Ureter (tissue), 1 donor: ENCODE data around the gene CCDC88C. TPM values are rescaled to one million over a fixed set of nuclear protein-coding genes. Genes with fewer than 3 reads are reported as not detected.

Source experiments
- DNase-seq: peaks from one replicate; pipeline ENCODE4 v3.0.0-alpha.2; 2020; ENCODE audit warnings: low spot score
- total RNA-seq: library from RNA; stranded (reverse); gene quantifications from one replicate; pipeline ENCODE4 v1.2.4, GENCODE V29; 2023
- donor health status: DM: yes; HTN: yes; CAD: no.

The CCDC88C gene
- total RNA-seq, 1 donor from 2014 or later: 49.0 TPM

DNA sequence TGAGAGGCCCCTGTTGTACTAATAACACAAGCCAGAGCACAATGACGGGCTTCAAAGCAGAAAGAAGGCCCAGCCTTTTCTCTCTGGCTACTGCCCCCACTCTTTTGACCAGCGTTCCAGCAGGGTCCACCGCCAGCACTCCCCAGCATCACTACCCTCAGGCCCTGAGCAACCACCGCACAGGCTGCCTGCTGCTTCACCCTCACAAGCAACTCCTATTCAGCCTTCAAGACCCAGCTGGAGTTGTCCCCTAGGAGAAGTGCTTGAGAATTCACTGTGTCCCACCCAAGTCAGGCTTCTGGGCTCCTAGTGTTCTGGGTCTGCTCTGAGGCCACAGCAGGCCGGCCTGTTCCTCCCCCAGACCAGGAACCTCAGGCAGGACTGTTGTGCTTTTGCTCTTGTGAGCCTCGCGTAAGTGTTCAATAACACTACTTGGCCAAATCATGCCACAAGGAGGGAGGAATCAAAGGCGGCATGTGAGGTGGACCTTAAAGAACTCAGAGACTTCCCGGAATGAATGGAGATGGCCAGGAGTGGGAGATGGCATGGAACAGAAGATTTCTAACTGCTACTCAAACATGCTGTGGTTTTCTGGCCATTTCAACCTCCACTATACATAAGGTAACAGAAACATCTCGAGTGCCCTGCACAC lies 89.8 kb downstream of the CCDC88C start:
- no peak for DNase-seq

- DNase-seq: no peak
Observed at GRCh38 chr14:91327250-91327595, 90.4 kb downstream of the CCDC88C start.

- no peak for DNase-seq
Observed at GRCh38 chr14:91326514-91327249, 90.9 kb downstream of the CCDC88C start.

DNA sequence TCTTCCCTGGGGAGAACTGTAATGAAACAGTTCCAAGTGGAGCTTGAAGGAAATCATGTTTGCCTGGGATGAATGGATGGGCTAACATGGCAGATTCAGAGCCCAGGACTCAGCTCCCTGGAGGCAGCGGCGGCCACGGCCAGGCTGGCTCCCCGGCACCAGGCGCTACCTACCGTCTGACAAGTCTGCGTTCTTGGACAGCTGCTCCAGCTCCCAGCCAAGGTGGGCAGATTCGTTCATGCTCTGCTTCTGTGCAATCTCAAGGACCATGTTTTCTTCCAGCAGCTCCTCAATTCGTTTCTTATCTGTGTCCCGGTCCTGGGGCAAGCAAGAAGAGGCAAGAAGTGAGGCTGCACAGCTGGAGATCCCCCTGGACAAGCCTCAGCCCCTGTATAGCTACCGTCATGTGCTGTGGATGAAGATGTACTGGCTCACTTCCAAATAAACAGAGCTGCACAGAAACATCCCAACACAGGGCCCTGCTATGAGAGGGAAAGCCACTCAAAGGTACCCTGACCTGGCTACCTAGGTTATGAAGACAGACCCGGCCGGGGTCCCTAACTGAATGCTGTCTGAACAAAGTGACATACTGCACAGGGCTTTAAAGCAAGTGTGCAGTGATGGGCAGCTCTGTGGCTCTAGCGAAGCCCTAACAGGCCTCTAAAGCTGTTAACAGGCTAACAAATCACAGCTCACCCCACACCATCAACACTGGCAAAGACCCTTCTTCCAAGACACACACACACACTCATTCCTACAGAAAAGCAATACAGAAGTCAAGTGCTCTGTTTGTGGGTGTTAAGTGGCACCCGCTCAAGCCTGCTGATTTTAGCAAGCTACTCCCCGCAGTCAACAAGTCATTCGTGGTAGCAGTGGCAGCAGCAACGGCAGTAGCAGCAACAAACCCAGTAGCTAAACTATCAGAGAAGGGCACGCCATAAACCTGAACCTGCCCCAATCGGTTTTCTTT lies 92.7 kb downstream of the CCDC88C start:
- DNase-seq: no peak

GRCh38 chr14:91323671-91324605 lies 93.7 kb downstream of the CCDC88C start:
- peak; percentile 88 for DNase-seq

DNA sequence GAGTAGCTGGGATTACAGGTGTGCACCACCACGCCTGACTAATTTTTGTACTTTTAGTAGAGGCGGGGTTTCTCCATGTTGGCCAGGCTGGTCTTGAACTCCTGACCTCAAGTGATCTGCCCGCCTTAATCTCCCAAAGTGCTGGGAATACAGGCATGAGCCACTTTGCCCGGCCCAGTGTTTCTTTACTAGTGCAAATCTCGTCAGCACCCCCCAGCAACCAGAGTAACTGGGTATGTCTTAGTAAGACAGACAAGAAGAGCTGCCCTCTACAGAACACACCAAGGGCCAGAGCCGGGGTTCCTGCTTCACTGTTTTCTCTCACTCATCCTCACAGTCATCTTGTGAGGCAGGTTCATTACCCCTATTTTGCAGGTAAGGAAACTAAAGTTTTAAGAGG lies 94.6 kb downstream of the CCDC88C start:
- DNase-seq: no peak

DNA sequence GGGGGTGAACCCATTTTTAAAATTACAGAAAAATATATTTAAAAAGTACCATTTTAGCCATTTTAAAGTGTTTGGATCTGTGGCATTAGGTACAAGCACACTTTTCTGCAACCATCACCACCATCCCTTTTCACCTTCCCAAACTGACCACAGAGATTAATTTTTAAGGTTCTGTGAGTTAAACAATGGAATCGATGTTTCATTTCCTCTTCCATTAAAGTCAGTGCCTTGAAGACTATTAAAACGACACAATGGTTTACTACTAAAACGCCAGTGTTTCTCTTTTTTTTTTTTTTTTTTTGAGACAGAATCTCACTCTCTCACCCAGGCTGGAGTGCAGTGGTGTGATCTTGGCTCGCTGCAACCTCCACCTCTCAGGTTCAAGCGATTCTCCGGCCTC lies 95.0 kb downstream of the CCDC88C start:
- DNase-seq: no peak

DNA sequence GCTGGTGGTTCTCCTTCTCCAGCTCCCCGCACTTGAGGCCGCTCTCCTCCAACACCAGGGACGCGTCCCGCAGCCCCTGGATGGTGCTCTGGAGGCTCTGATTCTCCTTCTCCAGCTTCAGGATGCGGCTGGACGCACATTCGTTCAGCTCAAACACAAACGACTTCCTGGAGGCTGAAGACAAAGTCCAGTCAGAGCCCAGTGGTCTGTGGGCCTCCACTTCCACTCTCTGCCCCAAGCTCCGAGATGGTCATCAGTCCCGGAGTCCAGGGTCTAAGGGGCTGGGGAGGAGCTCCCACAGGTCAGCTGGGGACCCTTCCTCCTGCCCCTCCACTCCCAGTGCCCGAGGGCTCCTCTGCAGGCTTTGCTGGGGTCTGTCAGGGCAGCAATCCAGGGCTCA lies 96.5 kb downstream of the CCDC88C start:
- DNase-seq: no peak

DNA sequence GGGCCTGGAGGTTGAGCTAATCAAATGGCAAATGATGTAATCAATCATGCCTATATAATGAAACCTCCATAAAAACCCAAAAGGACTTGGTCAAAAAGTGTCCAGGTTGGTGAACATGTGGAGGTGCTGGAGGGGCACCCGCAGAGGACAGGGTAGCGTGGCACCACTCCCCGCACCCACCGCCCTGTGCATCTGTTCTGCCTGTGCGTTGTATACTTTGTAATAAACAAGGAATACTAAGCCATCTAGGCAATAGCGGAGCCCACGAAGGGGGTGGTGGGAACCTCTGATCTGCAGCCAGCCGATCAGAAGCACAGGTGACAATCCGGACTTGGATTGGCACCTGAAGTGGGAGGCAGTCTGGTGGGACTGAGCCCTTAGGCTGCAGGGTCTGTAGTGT lies 97.4 kb downstream of the CCDC88C start:
- no peak for DNase-seq

DNA sequence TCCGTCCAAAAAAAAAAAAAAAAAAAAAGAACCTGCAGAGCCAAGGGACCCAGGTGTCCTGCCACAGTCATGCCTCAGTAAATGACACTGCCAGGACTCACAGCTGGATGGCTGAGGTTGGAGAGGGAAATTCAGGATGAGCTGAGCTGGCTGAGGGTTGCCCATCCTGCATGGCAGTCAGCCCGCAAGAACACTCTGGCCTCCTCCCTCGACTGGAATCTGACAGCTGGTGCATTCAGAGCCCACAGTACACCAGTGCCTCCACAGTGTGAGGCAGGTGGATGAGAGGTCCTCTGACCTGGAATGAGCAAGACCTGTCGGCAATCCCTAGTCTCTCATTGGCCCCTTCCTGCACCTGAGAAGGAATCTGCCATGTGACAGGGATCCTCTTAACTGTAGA lies 98.7 kb downstream of the CCDC88C start:
- no peak for DNase-seq

DNA sequence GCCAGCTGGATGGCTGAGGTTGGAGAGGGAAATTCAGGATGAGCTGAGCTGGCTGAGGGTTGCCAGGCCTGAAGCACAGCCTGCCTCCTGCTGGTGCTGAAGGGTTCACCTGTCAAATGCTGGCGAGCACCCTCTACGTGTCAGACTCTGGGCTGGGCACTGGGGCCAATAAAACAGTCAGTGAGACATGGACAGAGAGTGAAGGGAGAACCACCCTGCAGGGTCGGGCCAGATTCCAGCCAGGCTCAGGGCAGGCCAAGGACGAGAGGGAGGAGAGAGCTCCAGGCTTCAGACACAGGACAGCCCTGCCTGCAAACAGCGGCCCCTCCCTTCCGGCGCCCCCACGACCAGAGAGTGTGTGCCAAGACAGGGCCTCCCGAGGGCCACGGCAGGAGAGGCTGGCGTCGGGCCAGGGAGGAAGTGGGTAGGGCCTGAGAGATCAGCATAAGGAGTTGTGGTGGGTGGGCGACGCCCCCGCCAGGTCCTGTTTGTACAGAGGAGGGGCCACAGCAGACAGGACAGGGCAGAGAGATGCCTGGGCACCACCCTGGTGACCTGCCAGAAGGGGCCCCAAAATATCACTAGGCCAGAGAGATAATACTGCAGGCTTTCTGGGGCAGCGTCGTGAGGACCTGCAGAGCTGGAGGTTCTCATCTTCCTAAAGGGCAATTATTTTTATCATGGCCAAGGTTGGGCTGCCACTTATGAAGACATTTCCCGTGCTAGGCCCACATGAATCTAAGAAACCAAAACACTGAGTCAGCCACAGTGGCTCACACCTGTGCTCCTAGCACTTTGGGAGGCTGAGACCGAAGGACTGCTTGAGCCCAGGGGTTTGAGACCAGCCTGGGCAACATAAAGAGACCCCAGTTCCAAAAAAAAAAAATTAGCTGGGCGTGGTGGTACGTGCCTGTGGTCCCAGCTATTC lies 100.0 kb downstream of the CCDC88C start:
- peak; percentile 80 for DNase-seq

- no peak for DNase-seq
Observed at GRCh38 chr14:91316761-91317160, 100.9 kb downstream of the CCDC88C start.

DNA sequence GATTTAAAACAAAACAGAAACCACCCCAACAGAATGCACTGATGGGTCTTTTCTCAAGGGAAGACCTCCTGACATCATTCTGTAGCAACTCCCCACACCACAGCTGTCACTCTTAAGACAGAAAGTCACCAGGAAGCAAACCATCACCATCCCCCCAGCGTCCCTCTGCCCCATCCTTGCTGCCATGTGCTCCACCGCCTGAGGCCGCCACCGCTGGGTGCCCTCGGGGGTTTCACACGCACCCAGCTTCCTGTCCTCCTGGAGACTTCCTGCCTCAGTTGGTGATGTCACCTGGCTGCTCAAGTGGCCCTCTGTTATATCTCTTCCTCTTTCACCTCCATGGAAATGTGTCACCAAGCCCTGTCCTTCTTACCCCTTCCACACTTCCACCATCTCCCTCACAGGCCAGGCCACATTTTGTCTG lies 101.8 kb downstream of the CCDC88C start:
- DNase-seq: no peak

GRCh38 chr14:91313852-91314251 lies 103.8 kb downstream of the CCDC88C start:
- DNase-seq: no peak

GRCh38 chr14:91313154-91313850 lies 104.3 kb downstream of the CCDC88C start:
- no peak for DNase-seq

GRCh38 chr14:91311284-91311662 lies 106.3 kb downstream of the CCDC88C start:
- no peak for DNase-seq

DNA sequence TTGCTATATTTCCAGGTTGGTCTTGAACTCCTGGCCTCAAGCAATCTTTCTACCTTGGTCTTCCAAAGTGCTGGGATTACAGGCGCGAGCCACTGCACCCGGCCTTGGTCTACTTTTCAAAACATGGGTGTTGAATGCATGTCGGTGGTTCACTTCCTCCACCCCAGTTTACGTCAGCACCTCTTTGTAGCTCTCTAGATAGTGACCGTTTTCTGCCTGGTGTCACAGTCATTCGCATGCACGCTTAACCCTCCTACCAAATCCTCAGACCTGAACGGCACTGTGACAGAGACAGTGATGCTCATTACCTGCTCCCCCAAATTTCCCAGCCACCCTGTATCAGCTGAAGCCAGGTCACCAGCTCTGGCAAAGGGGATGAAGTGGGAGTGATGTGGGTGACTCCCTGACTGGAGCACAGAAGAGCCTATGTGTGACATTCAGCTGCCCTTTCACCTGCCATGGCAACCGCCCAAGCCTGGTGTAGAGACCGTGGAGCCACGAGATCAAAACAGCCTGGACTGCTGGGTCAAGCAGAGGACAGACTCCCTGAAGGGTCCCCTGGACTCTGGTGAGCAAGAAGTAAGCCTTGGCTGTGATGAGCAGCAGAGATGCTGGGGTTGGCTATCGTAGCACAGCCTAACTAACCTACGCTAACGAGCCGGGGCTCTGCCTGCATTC lies 106.9 kb downstream of the CCDC88C start:
- DNase-seq: no peak

DNA sequence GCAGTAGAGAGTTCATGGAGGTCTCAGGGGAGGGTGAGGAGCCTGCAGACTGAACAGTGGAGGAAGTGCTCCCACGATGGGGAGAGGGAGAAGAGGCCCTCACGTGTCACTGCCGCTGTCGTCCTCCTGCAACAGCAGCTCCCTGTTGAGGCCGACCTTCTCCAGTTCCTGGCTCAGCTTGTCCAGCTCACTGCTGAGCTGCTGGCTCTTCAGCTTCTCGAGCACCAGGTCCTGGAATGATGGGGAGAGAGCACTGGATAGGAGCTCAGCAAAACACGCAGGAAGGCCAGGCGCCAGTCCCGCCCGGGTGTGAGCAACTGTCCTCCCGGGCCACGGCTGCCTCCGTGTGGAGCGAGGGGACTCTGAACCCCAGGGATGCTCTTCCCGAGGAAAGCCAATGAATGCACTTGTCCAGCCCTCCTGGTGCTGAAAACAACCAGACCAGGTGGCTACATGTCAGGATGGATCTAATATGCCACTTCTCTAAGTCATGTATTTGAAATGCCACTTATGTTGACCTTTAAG lies 107.8 kb downstream of the CCDC88C start:
- no peak for DNase-seq

GRCh38 chr14:91308337-91308736 lies 109.3 kb downstream of the CCDC88C start:
- DNase-seq: no peak
